Esophagus (tissue), 2 donors: ENCODE data around the gene FDXR. TPM values are rescaled to one million over a fixed set of nuclear protein-coding genes. Genes with fewer than 3 reads are reported as not detected.

Source experiments
- H3K27ac ChIP-seq, 2 donors: one replicate each; pipeline ENCODE4 v1.5.1; 2013; ENCODE audit warnings: low read depth in 2 of 2, mild to moderate bottlenecking in 2 of 2, inconsistent platforms in 1 of 2, low read length in 1 of 2, moderate library complexity in 1 of 2
- H3K27me3 ChIP-seq, 2 donors: one replicate each; pipeline ENCODE4 v1.6.1; 2013; ENCODE audit warnings: low read length in 2 of 2, control low read depth in 1 of 2, mild to moderate bottlenecking in 1 of 2; ENCODE audit not compliant: insufficient read depth in 2 of 2, control insufficient read depth in 1 of 2
- H3K36me3 ChIP-seq, 2 donors: one replicate each; pipeline ENCODE4 v1.6.1; 2013; ENCODE audit warnings: low read length in 1 of 2; ENCODE audit not compliant: control insufficient read depth in 2 of 2, insufficient read depth in 2 of 2
- H3K4me1 ChIP-seq, 2 donors: one replicate each; pipeline ENCODE4 v1.6.1; 2013; ENCODE audit warnings: low read length in 1 of 2; ENCODE audit not compliant: control insufficient read depth in 2 of 2, insufficient read depth in 2 of 2
- H3K4me3 ChIP-seq, 2 donors: one replicate each; pipeline ENCODE4 v1.5.1; 2013; ENCODE audit warnings: low read length in 2 of 2, mild to moderate bottlenecking in 2 of 2, low read depth in 1 of 2, moderate library complexity in 1 of 2
- H3K9me3 ChIP-seq, 2 donors: one replicate each; pipeline ENCODE4 v1.6.1; 2013; ENCODE audit warnings: mild to moderate bottlenecking in 2 of 2, low read depth in 1 of 2, low read length in 1 of 2, moderate library complexity in 1 of 2; ENCODE audit not compliant: control insufficient read depth in 2 of 2, insufficient read depth in 1 of 2
- WGBS, 2 donors: extraction: QIAGEN DNeasy Blood & Tissue Kit; methylation state at CpG; one replicate each; pipeline ENCODE4 v1.1.7; 2013; 5-methylcytosine and 5-hydroxymethylcytosine counted together
- polyA plus RNA-seq, 2 donors: library from polyadenylated mRNA; stranded (reverse); fragments of 200-250 nt; gene quantifications; one replicate each; pipeline ENCODE4 v1.2.3, GENCODE V29; 2013
- donor health status: healthy with polysubstance abuse.
- donor health status: Bipolar disorder and iron deficiency.

The FDXR gene
- polyA plus RNA-seq, 2 donors, result 13.4 to 28.9 TPM

- Histone ChIP-seq H3K27ac (no peak overlapping the region), H3K27me3 (peaks cover 4 to 14% of the 10 kb centered on the region in 2 donors), H3K36me3 (no peaks in the 10 kb centered on the region), H3K4me1 (peaks cover 3 to 6% of the 10 kb centered on the region in 2 donors), H3K9me3 (peaks cover 4 to 6% of the 10 kb centered on the region in 2 donors), H3K4me3 (no peak overlapping the region)
- WGBS, 2 donors, result 74 to 82% methylated on average over 8 of the region's 8 CpGs
Measured at GRCh38 chr17:74853669-74854068, 19.1 kb downstream of the FDXR start.

GRCh38 chr17:74853048-74853397, 19.8 kb downstream of the FDXR start:
- Histone ChIP-seq H3K27me3 (peaks cover 4 to 14% of the 10 kb centered on the region in 2 donors), H3K4me3 (no peak overlapping the region), H3K4me1 (peaks cover 3 to 6% of the 10 kb centered on the region in 2 donors), H3K27ac (no peak overlapping the region), H3K9me3 (peaks cover 4 to 6% of the 10 kb centered on the region in 2 donors), H3K36me3 (no peaks in the 10 kb centered on the region)
- 14 to 19% methylated on average over 9 of the region's 9 CpGs for WGBS, 2 donors

GRCh38 chr17:74852237-74853047, 20.4 kb downstream of the FDXR start:
- Histone ChIP-seq H3K27ac (no peak overlapping the region), H3K4me1 (peaks cover 3 to 6% of the 10 kb centered on the region in 2 donors), H3K9me3 (peaks cover 4 to 6% of the 10 kb centered on the region in 2 donors), H3K36me3 (no peaks in the 10 kb centered on the region), H3K4me3 (no peak overlapping the region), H3K27me3 (peaks cover 4 to 14% of the 10 kb centered on the region in 2 donors)
- WGBS, 2 donors, result 7 to 13% methylated on average over 51 to 76 of the region's 76 CpGs

- 63 to 67% methylated on average over 22 to 29 of the region's 29 CpGs for WGBS, 2 donors
- H3K27me3 ChIP-seq, result peaks cover 4 to 10% of the 10 kb centered on the region in 2 donors
Measured at GRCh38 chr17:74851612-74852236, 21.1 kb downstream of the FDXR start.

DNA sequence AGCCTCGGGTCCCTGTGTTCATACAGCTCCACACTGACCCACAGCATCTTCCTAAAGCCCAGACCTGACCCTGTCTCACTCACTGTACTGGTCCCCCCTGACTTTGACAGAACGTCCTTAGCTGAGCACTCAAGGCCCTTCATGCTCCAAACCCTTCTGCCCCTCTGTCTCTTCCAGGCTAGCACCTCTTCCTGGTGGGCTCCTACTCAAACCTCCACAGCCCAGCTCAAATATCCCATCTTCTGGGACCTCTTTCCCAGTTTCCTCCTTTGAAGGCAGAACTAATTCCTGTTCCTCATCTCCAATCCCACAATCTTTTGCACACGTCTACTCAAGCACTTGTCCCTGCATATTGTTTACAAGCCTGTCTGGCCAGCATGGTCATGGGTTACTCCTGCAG, 21.9 kb downstream of the FDXR start:
- no peak overlapping the region for H3K4me3 ChIP-seq
- H3K9me3 ChIP-seq, result peaks cover 4 to 6% of the 10 kb centered on the region in 2 donors
- peaks cover 3 to 7% of the 10 kb centered on the region in 2 donors for H3K4me1 ChIP-seq
- H3K27ac ChIP-seq, result no peak overlapping the region
- peaks cover 4 to 9% of the 10 kb centered on the region in 2 donors for H3K27me3 ChIP-seq
- WGBS, 2 donors, result 63 to 73% methylated on average over 3 of the region's 3 CpGs
- no peaks in the 10 kb centered on the region for H3K36me3 ChIP-seq

More at GRCh38 chr17:74851612-74852236, 21.1 kb downstream of the FDXR start:
- Histone ChIP-seq H3K9me3 (peaks cover 4 to 6% of the 10 kb centered on the region in 2 donors), H3K4me3 (no peak overlapping the region), H3K27ac (no peak overlapping the region), H3K4me1 (peaks cover 3 to 6% of the 10 kb centered on the region in 2 donors), H3K36me3 (no peaks in the 10 kb centered on the region)

DNA sequence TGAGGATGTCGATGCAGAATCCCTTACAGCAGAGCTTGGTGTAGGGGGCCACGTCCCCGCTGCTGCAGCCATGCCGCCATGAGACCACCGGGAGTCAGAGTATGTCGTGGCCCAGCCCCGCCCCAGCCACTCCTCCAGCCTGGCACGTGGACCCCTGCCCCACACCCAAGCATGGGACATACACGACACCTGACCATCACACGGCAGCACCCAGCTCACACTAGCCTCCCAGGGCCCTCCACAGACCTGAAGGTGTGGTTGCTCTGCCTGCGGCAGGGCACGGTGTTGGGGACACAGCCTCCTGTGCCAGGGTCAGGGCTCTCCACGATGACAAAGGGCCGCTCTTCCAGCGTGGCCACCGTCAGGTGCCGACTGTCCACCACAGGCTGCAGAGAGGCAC, 22.5 kb downstream of the FDXR start:
- H3K4me3 ChIP-seq, result no peak overlapping the region
- peaks cover 4 to 6% of the 10 kb centered on the region in 2 donors for H3K9me3 ChIP-seq
- H3K36me3 ChIP-seq, result no peaks in the 10 kb centered on the region
- peaks cover 3 to 10% of the 10 kb centered on the region in 2 donors for H3K4me1 ChIP-seq
- H3K27ac ChIP-seq, result no peak overlapping the region
- peaks cover 4 to 9% of the 10 kb centered on the region in 2 donors for H3K27me3 ChIP-seq
- WGBS, 2 donors, result 84 to 87% methylated on average over 17 of the region's 17 CpGs

GRCh38 chr17:74848656-74849399, 24.0 kb downstream of the FDXR start:
- 65 to 72% methylated on average over 8 to 9 of the region's 9 CpGs for WGBS, 2 donors
- no peak overlapping the region for H3K27ac ChIP-seq
- no peak overlapping the region for H3K4me3 ChIP-seq
- H3K27me3 ChIP-seq, result peaks cover 4 to 9% of the 10 kb centered on the region in 2 donors
- no peaks in the 10 kb centered on the region for H3K36me3 ChIP-seq
- H3K4me1 ChIP-seq, result peaks cover 3 to 10% of the 10 kb centered on the region in 2 donors
- peaks cover 4 to 6% of the 10 kb centered on the region in 2 donors for H3K9me3 ChIP-seq

DNA sequence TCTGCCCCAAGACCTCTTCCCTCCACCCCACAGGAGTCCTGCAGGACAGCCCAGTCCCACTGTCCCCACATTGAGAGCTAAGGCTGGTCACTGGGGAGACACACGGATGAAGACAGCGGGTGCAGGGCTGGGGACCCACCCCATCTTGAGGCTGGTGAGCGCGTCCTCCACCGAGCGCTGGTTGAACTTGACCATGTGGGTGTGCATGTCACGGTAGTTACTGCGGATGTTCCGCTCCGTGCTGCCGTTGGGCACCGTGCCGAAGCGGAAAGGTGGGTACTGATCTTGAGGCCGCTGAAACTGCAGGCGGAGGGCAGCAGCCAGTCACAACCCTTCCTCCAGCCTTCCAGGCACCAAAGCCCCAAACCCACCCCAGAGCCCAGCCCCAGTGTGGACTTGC, 26.2 kb downstream of the FDXR start:
- Histone ChIP-seq H3K4me3 (no peak overlapping the region), H3K4me1 (peaks cover 3 to 13% of the 10 kb centered on the region in 2 donors), H3K27me3 (no peaks in the 10 kb centered on the region), H3K27ac (no peak overlapping the region), H3K9me3 (no peaks in the 10 kb centered on the region), H3K36me3 (no peaks in the 10 kb centered on the region)
- 95 to 96% methylated on average over 16 of the region's 16 CpGs for WGBS, 2 donors

- H3K27me3 ChIP-seq, result no peaks in the 10 kb centered on the region
- 37 to 51% methylated on average over 16 to 26 of the region's 26 CpGs for WGBS, 2 donors
- H3K27ac ChIP-seq, result no peak overlapping the region
- no peaks in the 10 kb centered on the region for H3K9me3 ChIP-seq
- H3K4me1 ChIP-seq, result peaks cover 3 to 20% of the 10 kb centered on the region in 2 donors
- H3K4me3 ChIP-seq, result no peak overlapping the region
- peaks cover 0 to 4% of the 10 kb centered on the region in 2 donors for H3K36me3 ChIP-seq
Measured at GRCh38 chr17:74843352-74843627, 29.5 kb downstream of the FDXR start.
